ENCODE measurements around the gene RXRA.

- TF ChIP-seq TCF7L2 (IDR thresholded peaks at IDR 0.05; ENCODE audit: low read depth, low read length) (no peak), CTCF (IDR thresholded peaks at IDR 0.05) (no peak)
Observed at GRCh38 chr9:134350416-134350994, 24.2 kb downstream of the RXRA start.

Data from Panc1 (cell line).